Fibroblast of skin of left quadriceps (primary cell): Measurements from ENCODE around the gene SMIM1.
"Not testable (repeated sequence)": the region's sequence is repeated elsewhere in the genome, so short reads cannot be mapped to it uniquely, and the experiment has no call there.

Experiments used
- DNase-seq, 2 experiments: peaks; one replicate each; pipeline ENCODE4 v3.0.0-alpha.2; 2013; ENCODE audit warnings: low read depth in 2 of 2

SMIM1 gene

DNA sequence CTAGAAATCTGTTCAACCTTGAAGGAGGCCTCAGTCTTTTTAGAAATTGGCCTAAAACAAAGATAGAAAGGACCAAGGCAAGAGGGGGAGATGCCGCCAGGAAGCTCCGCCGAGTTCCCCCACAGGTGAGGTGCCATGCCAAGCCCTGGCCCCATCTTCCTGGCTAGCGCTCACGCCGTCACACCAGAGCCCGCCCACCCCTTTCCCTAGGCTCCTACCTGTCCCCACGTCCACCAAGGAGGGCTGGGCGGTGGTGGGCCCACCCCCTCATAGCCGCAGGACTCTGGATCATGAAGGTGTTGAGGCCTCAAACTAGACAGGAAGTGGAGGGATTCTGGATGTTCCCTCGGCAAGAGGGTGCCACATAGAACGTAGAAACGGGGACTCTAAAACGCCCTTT, 35.8 kb upstream of the SMIM1 start:
- no peak for DNase-seq

DNA sequence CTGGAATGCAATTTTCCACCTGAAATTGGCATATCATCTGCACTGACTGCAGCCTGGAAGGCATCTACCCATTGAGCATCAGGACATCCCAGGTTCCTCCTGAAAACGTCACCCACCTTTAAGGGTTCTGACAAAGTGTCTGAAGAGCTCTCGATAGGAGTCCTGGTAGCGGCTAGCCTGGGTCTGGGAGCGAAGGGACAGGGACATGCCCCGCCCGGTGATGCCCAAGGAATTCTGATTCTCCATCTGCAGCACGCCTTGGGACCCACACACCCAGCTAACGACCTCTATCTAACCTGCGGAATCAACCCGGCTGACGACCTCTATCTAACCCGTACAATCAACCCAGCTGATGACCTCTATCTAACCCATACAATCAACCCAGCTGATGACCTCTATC, 33.6 kb upstream of the SMIM1 start:
- no peak for DNase-seq

DNA sequence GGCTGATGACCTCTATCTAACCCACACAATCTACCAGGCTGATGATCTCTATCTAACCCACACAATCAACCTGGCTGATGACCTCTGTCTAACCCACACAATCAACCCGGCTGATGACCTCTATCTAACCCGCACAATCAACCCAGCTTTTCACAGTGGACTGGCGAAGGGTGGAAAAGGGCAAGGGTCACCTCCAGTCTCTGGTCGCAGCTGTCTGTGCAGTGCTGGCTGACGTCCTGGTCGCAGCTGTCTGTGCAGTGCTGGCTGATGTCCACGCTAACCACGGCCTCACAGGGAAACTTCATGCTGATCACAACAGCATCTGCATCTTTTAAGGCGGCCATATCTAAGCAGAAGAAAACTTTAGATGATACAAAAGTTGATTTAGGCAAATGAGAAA, 32.5 kb upstream of the SMIM1 start:
- DNase-seq, result no peak

- DNase-seq, result no peak
Measured at GRCh38 chr1:3740752-3741151, 31.8 kb upstream of the SMIM1 start.

DNA sequence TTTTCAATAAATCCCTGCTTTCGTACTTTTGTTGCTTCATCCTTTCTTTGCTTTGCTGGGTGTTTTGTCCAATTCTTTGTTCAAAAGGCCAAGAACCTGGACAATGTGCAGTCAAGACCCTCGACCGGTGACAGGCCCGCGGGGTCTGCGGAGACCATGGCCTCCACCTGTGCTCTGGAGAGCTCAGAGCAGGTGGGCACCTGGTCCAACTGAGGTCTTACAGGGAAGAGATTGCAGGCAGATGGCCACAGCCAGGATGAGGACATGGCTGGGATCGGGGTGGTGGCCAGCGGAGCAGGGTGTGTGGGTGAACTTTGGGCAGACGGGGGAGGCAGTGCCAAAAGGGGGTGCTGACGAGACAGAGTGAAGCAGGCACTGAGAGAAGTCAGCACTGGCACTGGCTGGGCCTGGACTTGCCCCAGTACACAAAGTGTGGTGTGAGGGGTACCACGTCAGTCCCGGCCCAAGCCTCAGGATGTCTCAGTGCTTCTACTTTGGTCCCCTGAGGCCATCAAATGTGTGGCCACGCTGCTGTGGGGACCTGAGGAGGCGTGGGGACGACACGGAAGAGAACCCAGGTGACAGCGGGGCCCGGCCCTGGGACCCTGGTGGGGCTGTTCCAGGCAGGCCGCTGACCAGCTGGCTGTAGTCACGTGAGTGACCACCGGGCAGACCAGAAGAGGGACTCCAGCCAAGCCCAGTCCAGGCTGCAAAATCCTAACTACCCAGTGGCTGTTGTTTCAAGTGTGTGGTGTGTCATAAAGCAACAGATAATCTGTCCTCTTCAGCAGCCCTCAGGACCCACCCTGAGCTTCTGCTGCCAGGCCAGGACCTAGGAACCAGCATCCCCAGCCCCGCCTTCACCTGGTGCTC, 30.7 kb upstream of the SMIM1 start:
- DNase-seq, result no peak

DNA sequence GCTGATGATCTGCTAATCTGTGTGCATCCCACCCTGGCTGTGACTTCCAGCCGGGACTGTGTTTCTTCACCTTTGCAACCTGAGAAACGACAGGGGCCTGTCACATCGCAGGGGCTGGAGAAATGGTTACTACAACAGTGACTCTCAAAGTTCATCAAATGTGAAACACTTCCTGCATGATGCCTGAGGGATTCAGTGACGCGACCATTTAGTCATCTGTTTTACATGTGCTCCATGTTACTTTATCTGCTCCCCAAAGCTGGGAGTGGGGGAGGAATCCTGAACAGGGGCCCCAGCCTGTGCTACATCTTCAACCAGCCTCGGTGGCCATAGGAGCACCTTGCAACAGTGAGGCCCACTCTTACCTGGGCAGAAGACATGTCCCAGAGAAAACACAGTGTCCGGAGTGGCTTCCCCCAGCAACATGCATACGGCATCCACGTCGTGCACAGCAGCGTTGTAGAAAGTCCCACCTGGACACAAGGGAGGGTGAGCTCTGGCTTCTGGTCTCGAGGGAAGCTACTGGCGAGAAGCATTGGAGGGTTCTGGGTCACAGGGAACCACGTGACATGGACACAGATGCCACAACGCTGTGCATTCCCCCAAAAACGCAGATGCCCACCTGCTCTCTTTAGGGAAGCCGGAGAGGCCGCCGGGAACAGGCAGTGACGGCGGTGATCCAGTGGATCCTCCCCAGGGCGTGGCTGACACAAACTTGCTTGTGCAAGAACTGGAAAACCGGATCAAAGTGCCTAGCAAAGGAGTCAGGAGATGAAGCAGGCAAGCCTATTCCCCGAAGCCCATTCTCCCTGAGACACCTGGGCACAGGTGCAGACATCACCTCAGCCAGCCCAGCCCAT, 29.9 kb upstream of the SMIM1 start:
- DNase-seq, result no peak

- DNase-seq, result no peak
Measured at GRCh38 chr1:3743421-3743820, 29.1 kb upstream of the SMIM1 start.

DNA sequence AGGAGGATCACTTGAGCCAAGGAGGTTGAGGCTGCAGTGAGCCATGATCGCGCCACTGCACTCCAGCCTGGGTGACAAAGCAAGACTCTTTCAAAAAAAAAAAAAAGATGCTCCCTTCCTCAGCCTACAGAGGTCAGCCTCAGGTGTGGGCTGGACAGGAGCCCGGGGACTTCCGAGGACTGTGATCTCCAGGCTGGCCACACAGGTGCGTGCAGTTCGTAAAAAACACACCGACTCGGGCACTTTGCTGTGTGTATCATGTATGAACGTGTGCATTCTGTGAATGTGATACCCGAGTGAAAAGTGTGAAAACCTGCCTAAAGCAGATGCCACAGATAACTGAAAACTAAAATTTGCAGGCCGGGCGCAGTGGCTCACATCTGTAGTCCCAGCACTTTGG, 28.7 kb upstream of the SMIM1 start:
- no peak for DNase-seq

DNA sequence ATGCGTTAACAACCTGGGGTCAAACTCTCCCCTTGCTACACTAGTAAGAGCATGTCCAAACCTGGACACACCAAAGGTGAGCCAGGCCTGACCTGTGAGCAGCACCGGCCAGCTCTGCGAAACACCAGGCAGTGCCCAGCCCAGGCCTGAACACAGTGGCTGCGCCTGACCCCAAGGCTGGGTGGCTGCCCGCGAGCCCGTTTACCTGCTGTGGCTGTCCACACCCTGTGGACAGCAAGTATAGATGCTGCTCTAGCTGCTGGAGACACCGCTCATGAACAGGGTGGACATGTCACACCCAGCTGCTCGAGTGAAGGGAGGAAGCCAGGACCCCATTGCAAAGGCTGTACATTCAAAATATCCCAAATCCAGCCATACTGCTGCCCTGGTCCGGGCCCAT, 27.9 kb upstream of the SMIM1 start:
- DNase-seq, result no peak

- DNase-seq, result no peak
Measured at GRCh38 chr1:3745071-3745470, 27.5 kb upstream of the SMIM1 start.

DNA sequence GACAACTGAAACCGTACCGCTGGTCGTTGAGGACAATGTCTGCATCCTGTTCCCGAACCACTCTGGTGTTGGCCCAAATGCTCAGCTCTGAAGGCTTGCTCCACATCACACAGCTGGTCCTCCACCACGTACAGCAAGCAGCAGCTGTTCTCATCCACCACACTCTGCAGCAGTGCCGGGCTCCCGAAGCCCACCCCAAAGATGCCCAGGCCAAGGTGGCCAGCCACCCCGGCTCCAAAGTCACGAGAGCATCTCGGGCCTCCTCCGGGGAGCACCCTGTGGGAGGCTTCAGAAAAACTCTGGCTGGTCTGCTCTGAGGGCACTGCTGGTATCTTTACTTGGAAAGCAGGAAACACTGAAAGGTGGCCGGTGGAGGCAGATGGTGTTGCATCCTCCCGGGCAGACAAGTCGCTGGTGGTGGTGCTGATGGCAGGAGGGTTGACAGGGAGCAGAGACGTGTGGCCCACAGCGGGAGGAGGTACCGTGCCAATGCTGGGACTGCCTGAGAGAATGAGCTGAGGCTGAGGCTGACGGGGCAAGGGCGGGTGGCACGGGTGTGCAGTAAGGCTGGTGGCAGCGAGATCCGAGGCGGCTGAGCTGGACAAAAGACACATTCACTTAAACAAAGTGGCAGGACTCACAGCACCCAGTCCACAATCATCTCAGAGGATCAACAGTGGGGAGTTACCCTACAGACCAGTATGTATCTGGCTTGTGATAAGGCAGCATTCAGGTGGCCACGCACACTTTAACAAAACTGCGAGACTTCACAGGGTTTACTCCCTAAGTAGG, 26.8 kb upstream of the SMIM1 start:
- no peak for DNase-seq

GRCh38 chr1:3746389-3746829, 26.1 kb upstream of the SMIM1 start:
- DNase-seq, result no peak

- peak; percentile 34 to 42 for DNase-seq
Measured at GRCh38 chr1:3746830-3747521, 25.6 kb upstream of the SMIM1 start.

- no peak for DNase-seq
Measured at GRCh38 chr1:3747522-3747848, 25.1 kb upstream of the SMIM1 start.

DNA sequence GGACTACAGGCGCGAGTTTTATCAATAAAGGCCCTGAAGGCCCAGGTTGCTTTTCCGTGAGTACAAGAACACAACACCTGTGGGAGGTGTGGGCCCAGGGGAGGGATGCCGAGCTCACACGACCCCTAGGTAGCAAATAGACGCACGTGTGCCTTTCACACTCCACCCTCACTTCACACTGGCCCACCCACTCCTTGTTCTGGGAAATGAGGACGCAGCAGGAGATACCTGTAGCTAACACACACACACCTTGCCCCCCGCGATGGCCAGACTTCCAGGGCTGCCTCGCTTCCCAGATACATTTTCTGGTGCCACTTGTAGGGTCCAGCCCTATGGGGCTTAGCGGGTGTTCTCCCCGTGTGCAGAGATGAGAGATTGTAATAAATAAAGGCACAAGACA, 24.6 kb upstream of the SMIM1 start:
- no peak for DNase-seq

- DNase-seq, result not testable (repeated sequence)
Measured at GRCh38 chr1:3748316-3748900, 24.1 kb upstream of the SMIM1 start.

GRCh38 chr1:3749512-3749911, 23.0 kb upstream of the SMIM1 start:
- no peak for DNase-seq

GRCh38 chr1:3750741-3751140, 21.8 kb upstream of the SMIM1 start:
- no peak for DNase-seq

GRCh38 chr1:3752400-3752945, 20.1 kb upstream of the SMIM1 start, which contains the start of gene CCDC27:
Gene CCDC27 (plus strand): TSS chr1:3752450. CDS start chr1:3752482, 32 bp downstream.
- DNase-seq, result no peak

DNA sequence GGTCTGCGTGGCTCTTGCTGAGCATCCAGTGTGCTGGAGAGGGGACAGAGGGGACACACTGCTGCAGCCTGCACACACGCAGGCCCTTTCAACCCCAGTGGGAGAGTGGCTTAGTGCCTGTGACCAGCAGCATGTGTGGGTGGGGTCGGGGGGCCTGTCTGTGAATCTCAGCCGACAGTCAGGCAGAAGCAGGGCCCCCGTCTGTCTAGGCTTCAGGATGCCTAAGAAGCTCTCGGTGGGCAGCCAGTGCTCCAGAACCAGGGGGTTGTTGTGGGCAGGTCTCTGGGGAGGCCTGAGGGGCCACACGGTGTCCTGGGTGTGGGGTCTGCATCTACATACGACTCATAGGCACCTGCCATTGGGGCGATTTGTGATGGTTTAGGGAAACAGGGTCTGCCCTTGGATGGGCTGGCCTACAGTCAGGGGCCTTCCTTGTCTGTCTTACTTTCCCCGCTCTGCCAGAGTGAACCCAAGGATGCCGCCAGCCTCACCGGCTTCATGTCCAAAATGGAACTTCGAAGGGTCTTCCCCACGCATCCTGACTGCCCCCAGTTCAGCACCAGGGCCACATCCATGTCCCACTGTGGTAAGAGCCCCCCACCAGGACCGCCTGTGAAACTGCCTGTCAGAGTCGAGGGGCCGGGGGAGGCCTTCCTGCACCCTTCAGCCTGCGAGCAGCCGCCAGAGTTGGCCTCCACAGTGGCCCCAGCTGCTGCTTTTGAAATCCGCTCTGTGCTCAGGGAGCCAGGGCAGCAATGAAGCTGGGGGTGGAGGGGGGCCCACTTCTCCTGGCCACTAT, 18.7 kb upstream of the SMIM1 start:
- DNase-seq, result no peak
